Heart left ventricle (tissue), 16 donors: Measurements from ENCODE around the gene OLR1. TPM values are rescaled to one million over a fixed set of nuclear protein-coding genes. Genes with fewer than 3 reads are reported as not detected.

Experiments
- ATAC-seq, 4 donors: fragments of 200-7000 bp; cut with Tn5 transposase; one replicate each; pipeline ENCODE4 v1.9.1; 2020 to 2022; ENCODE audit warnings: moderate library complexity in 4 of 4, mild to moderate bottlenecking in 3 of 4, moderate number of reproducible peaks in 1 of 4
- DNase-seq, 5 donors: peaks; one replicate each; pipeline ENCODE4 v3.0.0-alpha.2; 2020
- H3K27ac ChIP-seq, 12 donors: fragments of 200-600 bp; sonication (generic) in 4 of 12; one replicate each; pipeline versions ENCODE4 v1.5.0 to v1.8.0; 2016 to 2022; ENCODE audit warnings: mild to moderate bottlenecking in 2 of 12
- H3K27me3 ChIP-seq, 9 donors: fragments of 200-600 bp; sonication (generic) in 2 of 9; one replicate each; pipeline versions ENCODE4 v1.5.1 to v1.8.0; 2016 to 2022; ENCODE audit warnings: mild to moderate bottlenecking in 3 of 9
- H3K36me3 ChIP-seq, 9 donors: fragments of 200-600 bp; sonication (generic) in 2 of 9; one replicate each; pipeline versions ENCODE4 v1.5.0 to v1.8.0; 2018 to 2022; ENCODE audit warnings: mild to moderate bottlenecking in 2 of 9
- H3K4me1 ChIP-seq, 12 donors: fragments of 200-600 bp; sonication (generic) in 4 of 12; one replicate each; pipeline versions ENCODE4 v1.5.0 to v1.8.0; 2016 to 2022; ENCODE audit warnings: mild to moderate bottlenecking in 3 of 12
- H3K4me3 ChIP-seq, 12 donors: fragments of 200-600 bp; sonication (generic) in 4 of 12; one replicate each; pipeline versions ENCODE4 v1.5.0 to v1.8.0; 2017 to 2022; ENCODE audit warnings: mild to moderate bottlenecking in 9 of 12, moderate library complexity in 4 of 12
- H3K9me3 ChIP-seq, 12 donors: fragments of 200-600 bp; sonication (generic) in 4 of 12; one replicate each; pipeline versions ENCODE4 v1.5.0 to v1.8.0; 2016 to 2022; ENCODE audit warnings: mild to moderate bottlenecking in 1 of 12
- CTCF ChIP-seq, 12 donors: fragments of 200-600 bp; sonication (generic) in 4 of 12; IDR thresholded peaks; one replicate each; pipeline versions ENCODE4 v1.5.0 to v1.8.0; 2018 to 2022; ENCODE audit warnings: antibody characterized with exemption in 12 of 12, mild to moderate bottlenecking in 5 of 12
- POLR2A ChIP-seq, 2 donors: fragments of 450-650 bp; IDR thresholded peaks; one replicate each; pipeline ENCODE4 v1.6.1; 2017; ENCODE audit warnings: antibody characterized with exemption in 2 of 2, mild to moderate bottlenecking in 2 of 2, moderate library complexity in 2 of 2
- WGBS, 4 donors: extraction: QIAGEN DNeasy Blood & Tissue Kit in 2 of 4; methylation state at CpG; one replicate each; pipeline versions ENCODE4 v1.1.5 to v1.1.7; 2013 to 2018; 5-methylcytosine and 5-hydroxymethylcytosine counted together
- intact Hi-C, 10 donors: fragments of 100-400 bp; cut with DNase I; formaldehyde crosslinking; loops; one replicate each; pipeline versions ENCODE4 v1.11.1 to v1.14.2; 2022
- polyA plus RNA-seq, 2 donors: library from polyadenylated mRNA; stranded (reverse); fragments of 200-250 nt; gene quantifications; one replicate each; pipeline ENCODE4 v1.2.3, GENCODE V29; 2013
- total RNA-seq, 9 donors: library from RNA; depleted of rRNA in 2 of 9; stranded (reverse); fragments of >200 nt in 2 of 9; fragmentation: NEBNext Ultra II Directional in 3 of 9; extraction: Animal tissue kit (Norgen Biotek cat#: 25700) in 3 of 9; gene quantifications; one replicate each; pipeline versions ENCODE4 v1.1.0 to v1.2.4, GENCODE V29; 2016 to 2023
- donor health status: ischemic (EF 13 %, LVEDD 7.1; RV severe dilation, severe dysfunction).
- donor health status: healthy with polysubstance abuse.
- donor health status: DM: no; HTN: yes; CAD: no.
- donor health status: DM: no; HTN: no; CAD: no.
- donor health status: ischemic (EF 25% LVEDD 6.9; RV normal size, moderate dysfunction).
- donor health status: ischemic (EF 25% LVEDD 5.7; RV mildly dilated, moderate dysfunction).
- donor health status: healthy.
- donor health status: DM: yes; HTN: yes; CAD: no.
- donor health status: ischemic (EF 35%, LVEDD 5.7; RV mildly dilated, moderate dysfunction).
- donor health status: nonischemic (EF 11% LVEDD 7.7; RV severe dilation, severe dysfunction).
- donor health status: DM: yes; HTN: yes; CAD: no.
- donor health status: PGD.
- donor health status: ischemic (EF 29% LVEDD 5.4; RV normal size, mild dysfunction).
- donor health status: nonischemic (EF 23%, LVEDD 6.1; RV moderate dilation, normal function).

Gene OLR1
- total and polyA plus RNA-seq, 11 donors: 0.07 to 1.6 (median 0.50) TPM; not detected in 2

- WGBS, 4 donors: 63 to 74% (median 69%) methylated on average over 4 of the region's 4 CpGs
- H3K27ac ChIP-seq: no peak overlapping the region
- ATAC-seq (no peak), DNase-seq (no peak)
- no peaks in the 10 kb centered on the region for H3K36me3 ChIP-seq
- H3K9me3 ChIP-seq: no peaks in the 10 kb centered on the region
- no peaks in the 10 kb centered on the region for H3K27me3 ChIP-seq
- H3K4me1 ChIP-seq: peaks cover 0 to 29% (median 0%) of the 10 kb centered on the region in 12 donors
- TF ChIP-seq POLR2A (IDR thresholded peaks at IDR 0.05): no peak
- no peak for TF ChIP-seq CTCF (IDR thresholded peaks at IDR 0.05)
- no peak overlapping the region for H3K4me3 ChIP-seq
- intact Hi-C loops: loop anchor here in 3 of 10 donors (5.0 kb wide), 3 partner anchors 103 to 388 kb away; partner anchors contain the start of gene CLEC9A (in 1 of the 3)
Observed at GRCh38 chr12:10135126-10135525, 36.8 kb downstream of the OLR1 start.

- Histone ChIP-seq H3K27me3 (no peaks in the 10 kb centered on the region), H3K9me3 (no peaks in the 10 kb centered on the region), H3K4me3 (no peak overlapping the region), H3K36me3 (no peaks in the 10 kb centered on the region), H3K4me1 (peaks cover 0 to 29% (median 0%) of the 10 kb centered on the region in 12 donors), H3K27ac (no peak overlapping the region)
- WGBS, 4 donors: 78 to 83% (median 82%) methylated on average over 6 of the region's 6 CpGs
- ATAC-seq (no peak), DNase-seq (no peak)
- no peak for TF ChIP-seq CTCF (IDR thresholded peaks at IDR 0.05)
- no peak for TF ChIP-seq POLR2A (IDR thresholded peaks at IDR 0.05)
- intact Hi-C loops: no loop called here
Observed at GRCh38 chr12:10132850-10133370, 39.0 kb downstream of the OLR1 start.

GRCh38 chr12:10131111-10131690, 40.7 kb downstream of the OLR1 start:
- intact Hi-C loops: no loop called here
- Histone ChIP-seq H3K4me1 (peaks cover 0 to 29% (median 0%) of the 10 kb centered on the region in 12 donors), H3K27ac (peak overlapping the region in 3 of 12 donors; percentile 4 to 95 (median 19)), H3K36me3 (no peaks in the 10 kb centered on the region), H3K9me3 (no peaks in the 10 kb centered on the region), H3K4me3 (no peak overlapping the region), H3K27me3 (no peaks in the 10 kb centered on the region)
- ATAC-seq (peak in 2 of 4 donors; percentile 29 to 62), DNase-seq (no peak)
- TF ChIP-seq CTCF (IDR thresholded peaks at IDR 0.05) (no peak), POLR2A (IDR thresholded peaks at IDR 0.05) (no peak)
- 61 to 66% (median 65%) methylated on average over 2 of the region's 2 CpGs for WGBS, 4 donors

GRCh38 chr12:10130042-10130441, 41.9 kb downstream of the OLR1 start, which contains the start of gene CLEC7A:
TSS of gene CLEC7A (minus strand) at chr12:10130199. CDS start at chr12:10130082, 117 bp downstream.
- ATAC-seq (peak in 2 of 4 donors; percentile 31 to 41), DNase-seq (no peak)
- Histone ChIP-seq H3K9me3 (no peaks in the 10 kb centered on the region), H3K27ac (peak within 1 kb of the TSS in 6 of 12 donors; percentile 2 to 95 (median 59)), H3K4me1 (peaks cover 0 to 29% (median 0%) of the 10 kb centered on the region in 12 donors), H3K4me3 (peak within 1 kb of the TSS in 6 of 12 donors; percentile 14 to 58 (median 16)), H3K27me3 (no peaks in the 10 kb centered on the region), H3K36me3 (no peaks in the 10 kb centered on the region)
- TF ChIP-seq CTCF (IDR thresholded peaks at IDR 0.05) (no peak), POLR2A (IDR thresholded peaks at IDR 0.05) (no peak)
- intact Hi-C loops: no loop called here
- 48 to 64% (median 58%) methylated on average over 1 of the region's 1 CpG for WGBS, 4 donors
